ENCODE data around the gene NCF4. TPM values are rescaled to one million over a fixed set of nuclear protein-coding genes. Genes with fewer than 3 reads are reported as not detected.

NCF4 gene
- total and polyA plus RNA-seq, 9 of the 15 experiments (the other 6 are each of a cell fraction or from before 2014, with no cell fraction given) = 0.04 to 0.95 (median 0.33) TPM

- Histone ChIP-seq H3K79me2 (ENCODE audit: control insufficient read depth, insufficient read depth, low read length) (no peaks in the 10 kb centered on the region), H3K27ac (ENCODE audit: extremely low read depth, low read depth, low read length) (no peak overlapping the region), H3K27me3 (ENCODE audit: control insufficient read depth in 2 of 2, insufficient read depth in 2 of 2, low read length in 2 of 2) (peaks cover 0 to 4% of the 10 kb centered on the region in 2 experiments; a peak in 1 of 5 replicates), H3K36me3 (ENCODE audit: control insufficient read depth, insufficient read depth, low read length) (no peaks in the 10 kb centered on the region), H3K9me1 (ENCODE audit: control insufficient read depth, insufficient read depth, low read length) (no peaks in the 10 kb centered on the region), H3K4me1 (replicated peaks in 1 of 2; ENCODE audit: control insufficient read depth in 2 of 2, insufficient read depth in 2 of 2, low read length in 2 of 2) (no peaks in the 10 kb centered on the region), H3K4me2 (ENCODE audit: insufficient read depth, low read length) (no peak overlapping the region), H3K9ac (ENCODE audit: insufficient read depth in 1 of 2, low read depth in 2 of 2, low read length in 2 of 2) (no peak overlapping the region), H3K4me3 (no peak overlapping the region), H4K20me1 (replicated peaks; ENCODE audit: control insufficient read depth, insufficient read depth, low read length) (no peaks in the 10 kb centered on the region), H2AFZ (ENCODE audit: low read depth, low read length) (no peak overlapping the region), H3K9me3 (replicated peaks; ENCODE audit: control insufficient read depth, insufficient read depth, low read depth, low read length) (no peaks in the 10 kb centered on the region)
- CTCF ChIA-PET (ENCODE audit: low intra/inter-chr PET ratio) = no interaction called here
- FAIRE-seq = no peak
- POLR2A ChIA-PET = interaction anchor here (0.5 kb wide), 1 partner anchor 21 kb away, joined by 3 read pairs; no protein-coding TSS in a partner anchor
- no peak for ATAC-seq
- in situ Hi-C loops (cut with MboI) (no loop called here), intact Hi-C loops (cut with micrococcal nuclease) (no loop called here)
- BruUV-seq (replicated peaks) = no TSS peak
- TF ChIP-seq ZNF253 (CRISPR knock-in tag; conservative IDR thresholded peaks at IDR 0.05) (no peak), ZFX (CRISPR knock-in tag; IDR thresholded peaks at IDR 0.05) (no peak), SRSF9 (IDR thresholded peaks at IDR 0.05; ENCODE audit: borderline replicate concordance, low read depth, low read length) (no peak), ZNF431 (CRISPR knock-in tag; IDR thresholded peaks at IDR 0.05) (no peak), SMAD3 (CRISPR knock-in tag; conservative IDR thresholded peaks at IDR 0.05) (no peak)
- no peak for DNase-seq (ENCODE audit: extremely low read depth in 1 of 4, low spot score in 3 of 4)
Measured at GRCh38 chr22:36831206-36831605, 29.6 kb upstream of the NCF4 start.

DNA sequence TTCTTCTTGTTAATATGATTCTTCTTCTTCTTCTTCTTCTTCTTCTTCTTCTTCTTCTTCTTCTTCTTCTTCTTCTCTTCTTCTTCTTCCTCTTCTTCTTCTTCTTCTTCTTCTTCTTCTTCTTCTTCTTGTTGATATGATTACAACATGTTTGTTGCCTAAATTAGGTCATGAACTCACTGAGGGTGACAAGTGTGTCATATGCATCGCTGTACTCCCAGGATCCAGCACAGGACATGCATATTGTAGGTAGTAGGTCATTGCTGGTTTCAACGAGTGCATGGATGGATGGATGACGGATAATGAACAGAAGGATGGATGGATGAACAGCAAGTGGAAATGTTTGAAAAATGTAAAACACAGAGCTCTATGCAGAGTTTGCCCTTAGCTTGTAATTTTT lies 29.1 kb upstream of the NCF4 start:
- POLR2A ChIA-PET = interaction anchor here (0.5 kb wide), 1 partner anchor 368 kb away, joined by 3 read pairs; no protein-coding TSS in a partner anchor
- intact Hi-C loops (cut with micrococcal nuclease) = no loop called here
- Histone ChIP-seq H2AFZ (ENCODE audit: low read depth, low read length) (no peak overlapping the region), H3K4me2 (ENCODE audit: insufficient read depth, low read length) (no peak overlapping the region), H3K9me3 (replicated peaks; ENCODE audit: control insufficient read depth, insufficient read depth, low read depth, low read length) (no peaks in the 10 kb centered on the region), H3K36me3 (ENCODE audit: control insufficient read depth, insufficient read depth, low read length) (no peaks in the 10 kb centered on the region), H3K9ac (ENCODE audit: insufficient read depth in 1 of 2, low read depth in 2 of 2, low read length in 2 of 2) (no peak overlapping the region), H3K4me3 (no peak overlapping the region), H4K20me1 (replicated peaks; ENCODE audit: control insufficient read depth, insufficient read depth, low read length) (no peaks in the 10 kb centered on the region), H3K27ac (ENCODE audit: extremely low read depth, low read depth, low read length) (no peak overlapping the region), H3K4me1 (replicated peaks in 1 of 2; ENCODE audit: control insufficient read depth in 2 of 2, insufficient read depth in 2 of 2, low read length in 2 of 2) (no peaks in the 10 kb centered on the region), H3K27me3 (ENCODE audit: control insufficient read depth in 2 of 2, insufficient read depth in 2 of 2, low read length in 2 of 2) (peaks cover 0 to 4% of the 10 kb centered on the region in 2 experiments; a peak in 1 of 5 replicates), H3K79me2 (ENCODE audit: control insufficient read depth, insufficient read depth, low read length) (no peaks in the 10 kb centered on the region), H3K9me1 (ENCODE audit: control insufficient read depth, insufficient read depth, low read length) (no peaks in the 10 kb centered on the region)
- CTCF ChIA-PET (ENCODE audit: low intra/inter-chr PET ratio) = no interaction called here
- 0% methylated on average over 3 of the region's 3 CpGs for WGBS (ENCODE audit: insufficient coverage, low coverage, missing lambda C conversion rate)
- in situ Hi-C loops (cut with MboI) = no loop called here
- ATAC-seq = no peak
- no TSS peak for BruUV-seq (replicated peaks)
- FAIRE-seq = no peak
- DNase-seq (ENCODE audit: extremely low read depth in 1 of 4, low spot score in 3 of 4) = no peak
- TF ChIP-seq HOMEZ (CRISPR knock-in tag; IDR thresholded peaks at IDR 0.05) = no peak
- TF ChIP-seq YY1 (IDR thresholded peaks at IDR 0.05; ENCODE audit: borderline replicate concordance in 1 of 3, control insufficient read depth in 1 of 3, extremely low read depth in 1 of 3, insufficient read depth in 3 of 3, insufficient read length in 1 of 3, insufficient replicate concordance in 2 of 3, low read depth in 1 of 3, low read length in 2 of 3) = no peak
- no peak for TF ChIP-seq TCFL5 (CRISPR knock-in tag; conservative IDR thresholded peaks at IDR 0.05)
- no peak for TF ChIP-seq SAFB (IDR thresholded peaks at IDR 0.05; ENCODE audit: borderline replicate concordance, low read depth, low read length)
- no peak for TF ChIP-seq MEIS2 (IDR thresholded peaks at IDR 0.05; ENCODE audit: partially characterized antibody)
- no peak for TF ChIP-seq E2F4 (CRISPR knock-in tag; IDR thresholded peaks at IDR 0.05; ENCODE audit: low read depth)
- TF ChIP-seq FOXK1 (CRISPR knock-in tag; IDR thresholded peaks at IDR 0.05; ENCODE audit: borderline replicate concordance) = no peak
- no peak for TF ChIP-seq MTF1 (CRISPR knock-in tag; IDR thresholded peaks at IDR 0.05; ENCODE audit: borderline replicate concordance)
- TF ChIP-seq HNRNPLL (IDR thresholded peaks at IDR 0.05; ENCODE audit: low read depth, low read length, poor library complexity, severe bottlenecking) = no peak

Data from K562 (cell line).